Spleen (tissue), 7 donors: Measurements from ENCODE around the gene DAAM2.

Experiments used
- CTCF ChIP-seq, 11 experiments: fragments of 200-600 bp in 7 of 11; fragments of 450-650 bp in 4 of 11; sonication (generic) in 4 of 11; IDR thresholded peaks in 8 of 11; conservative IDR thresholded peaks in 3 of 11; 1 replicate in 7 of 11; 2 replicates in 4 of 11; pipeline versions ENCODE4 v1.4.0 to v1.8.0; 2016 to 2021; ENCODE audit warnings: antibody characterized with exemption in 11 of 11, inconsistent platforms in 4 of 11, mild to moderate bottlenecking in 1 of 11
- POLR2A ChIP-seq, 3 donors: fragments of 450-650 bp; IDR thresholded peaks; one replicate each; pipeline ENCODE4 v1.5.1; 2017; ENCODE audit warnings: antibody characterized with exemption in 3 of 3, mild to moderate bottlenecking in 1 of 3
- POLR2AphosphoS5 ChIP-seq, 3 donors: sonication (generic); formaldehyde crosslinking; IDR thresholded peaks; one replicate each; pipeline ENCODE4 v1.5.1; 2017; ENCODE audit warnings: antibody characterized with exemption in 3 of 3
- donor health status: DM: no; HTN: no; CAD: no; lungs with moderate emphysema.
- donor health status: DM: no; HTN: no; CAD: no.
- donor health status: DM: no; HTN: no; CAD: no.

GRCh38 chr6:39822846-39823815 is 31.0 kb downstream of the DAAM2 start:
- TF ChIP-seq CTCF (IDR thresholded peaks at IDR 0.05 in 8 of 11, conservative IDR thresholded peaks at IDR 0.05 in 3 of 11) (peak in 1 of 11 experiments; percentile 24), POLR2AphosphoS5 (IDR thresholded peaks at IDR 0.05) (peak; percentile 32 to 91 (median 75)), POLR2A (IDR thresholded peaks at IDR 0.05) (peak in 1 of 3 donors; percentile 47)
